H9 (cell line): ENCODE measurements around the gene NPTN. TPM values are rescaled to one million over a fixed set of nuclear protein-coding genes. Genes with fewer than 3 reads are reported as not detected.

ENCODE experiments used
- DNase-seq: peaks from one replicate; pipeline ENCODE4 v3.0.0-alpha.2; 2017
- H2AFZ ChIP-seq: one replicate; pipeline ENCODE4 v1.6.1; 2013; ENCODE audit warnings: mild to moderate bottlenecking, low read length, control low read depth, moderate library complexity
- H2AK5ac ChIP-seq: 2 replicates; pipeline ENCODE4 v1.6.1; 2013; ENCODE audit warnings: low read length, control low read depth, mixed read lengths; ENCODE audit not compliant: insufficient read length
- H2BK120ac ChIP-seq: one replicate; pipeline ENCODE4 v1.6.1; 2013; ENCODE audit warnings: low read depth, mild to moderate bottlenecking, low read length, control low read depth, inconsistent platforms; ENCODE audit not compliant: poor library complexity, severe bottlenecking
- H2BK12ac ChIP-seq: 2 replicates; pipeline ENCODE4 v1.6.1; 2013; ENCODE audit warnings: low read length, control low read depth, mixed read lengths, low read depth; ENCODE audit not compliant: insufficient read length
- H2BK15ac ChIP-seq: 2 replicates; pipeline ENCODE4 v1.6.1; 2013; ENCODE audit warnings: low read depth, low read length, control low read depth
- H2BK20ac ChIP-seq: one replicate; pipeline ENCODE4 v1.6.1; 2013; ENCODE audit warnings: low read depth, mild to moderate bottlenecking, low read length, control low read depth, inconsistent platforms; ENCODE audit not compliant: poor library complexity, severe bottlenecking
- H2BK5ac ChIP-seq: 2 replicates; pipeline ENCODE4 v1.6.1; 2013; ENCODE audit warnings: low read length, control low read depth, mixed read lengths; ENCODE audit not compliant: insufficient read length
- H3K14ac ChIP-seq: 2 replicates; pipeline ENCODE4 v1.6.1; 2013; ENCODE audit warnings: low read length, control low read depth; ENCODE audit not compliant: insufficient read depth
- H3K18ac ChIP-seq: 2 replicates; pipeline ENCODE4 v1.6.1; 2013; ENCODE audit warnings: low read depth, mild to moderate bottlenecking, mixed read lengths, low read length, control low read depth; ENCODE audit not compliant: insufficient read length
- H3K23ac ChIP-seq: 2 replicates; pipeline ENCODE4 v1.6.1; 2013; ENCODE audit warnings: low read length, control low read depth, mixed read lengths, low read depth; ENCODE audit not compliant: insufficient read length
- H3K23me2 ChIP-seq: 2 replicates; pipeline ENCODE4 v1.6.1; 2013; ENCODE audit warnings: low read depth, mild to moderate bottlenecking, mixed read lengths, low read length, control low read depth; ENCODE audit not compliant: insufficient read length, poor library complexity, severe bottlenecking
- H3K27ac ChIP-seq: 2 replicates; pipeline ENCODE4 v1.5.1; 2013; ENCODE audit warnings: low read length, control low read depth, mixed read lengths, low read depth; ENCODE audit not compliant: insufficient read length
- H3K27me3 ChIP-seq: 2 replicates; pipeline ENCODE4 v1.6.1; 2013; ENCODE audit warnings: low read length, control low read depth, inconsistent platforms; ENCODE audit not compliant: insufficient read depth
- H3K4ac ChIP-seq: 2 replicates; pipeline ENCODE4 v1.6.1; 2013; ENCODE audit warnings: low read depth, mild to moderate bottlenecking, control low read depth, inconsistent platforms, low read length, moderate library complexity
- H3K4me1 ChIP-seq: 2 replicates; pipeline ENCODE4 v1.6.1; 2013; ENCODE audit warnings: low read length, control low read depth, inconsistent platforms; ENCODE audit not compliant: insufficient read depth
- H3K4me2 ChIP-seq: 2 replicates; pipeline ENCODE4 v1.6.1; 2013; ENCODE audit warnings: low read length, control low read depth, mixed read lengths; ENCODE audit not compliant: insufficient read length, insufficient read depth
- H3K56ac ChIP-seq: 2 replicates; pipeline ENCODE4 v1.6.1; 2013; ENCODE audit warnings: low read depth, mild to moderate bottlenecking, mixed read lengths, low read length, control low read depth; ENCODE audit not compliant: insufficient read length
- H3K79me1 ChIP-seq: 2 replicates; pipeline ENCODE4 v1.6.1; 2013; ENCODE audit warnings: low read depth, mild to moderate bottlenecking, moderate library complexity, low read length, control low read depth, inconsistent platforms; ENCODE audit not compliant: insufficient read depth, poor library complexity, severe bottlenecking
- H3K79me2 ChIP-seq: 2 replicates; pipeline ENCODE4 v1.6.1; 2013; ENCODE audit warnings: low read length, control low read depth, inconsistent platforms; ENCODE audit not compliant: insufficient read depth
- H3K9ac ChIP-seq: 2 replicates; pipeline ENCODE4 v1.6.1; 2013; ENCODE audit warnings: low read length, control low read depth, mixed read lengths; ENCODE audit not compliant: insufficient read length; ENCODE audit errors: extremely low read depth
- H3K9me3 ChIP-seq: one replicate; pipeline ENCODE4 v1.6.1; 2013; ENCODE audit warnings: low read depth, low read length, inconsistent platforms; ENCODE audit not compliant: control insufficient read depth
- H3T11ph ChIP-seq: one replicate; pipeline ENCODE4 v1.6.1; 2013; ENCODE audit warnings: mild to moderate bottlenecking, low read length, control low read depth, inconsistent platforms
- H4K20me1 ChIP-seq: one replicate; pipeline ENCODE4 v1.6.1; 2013; ENCODE audit not compliant: control insufficient read depth, insufficient read length, insufficient read depth
- H4K5ac ChIP-seq: 2 replicates; pipeline ENCODE4 v1.6.1; 2013; ENCODE audit warnings: low read depth, mild to moderate bottlenecking, mixed read lengths, low read length, control low read depth; ENCODE audit not compliant: insufficient read length
- H4K8ac ChIP-seq: replicated peaks from 2 replicates; pipeline ENCODE4 v1.6.1; 2013; ENCODE audit warnings: low read length, control low read depth, mixed read lengths, low read depth; ENCODE audit not compliant: insufficient read length
- H4K91ac ChIP-seq: 2 replicates; pipeline ENCODE4 v1.6.1; 2013; ENCODE audit warnings: low read depth, mild to moderate bottlenecking, moderate library complexity, mixed read lengths, low read length, control low read depth; ENCODE audit not compliant: insufficient read length
- H3K27ac Mint-ChIP-seq, 3 experiments: 2 replicates in 2 of 3; 3 replicates in 1 of 3; pipeline ENCODE4 v1.8.0; 2020 to 2021; ENCODE audit warnings: mixed read lengths in 3 of 3, mild to moderate bottlenecking in 1 of 3, moderate library complexity in 1 of 3
- H3K27me3 Mint-ChIP-seq: 2 replicates; pipeline ENCODE4 v1.8.0; 2021; ENCODE audit warnings: low read depth, mild to moderate bottlenecking, moderate library complexity, mixed read lengths
- H3K36me3 Mint-ChIP-seq, 3 experiments: 2 replicates in 2 of 3; 3 replicates in 1 of 3; pipeline ENCODE4 v1.8.0; 2020 to 2021; ENCODE audit warnings: low read depth in 3 of 3, mixed read lengths in 3 of 3; ENCODE audit not compliant: insufficient read depth in 1 of 3
- H3K4me1 Mint-ChIP-seq, 2 experiments: 2 replicates each; pipeline ENCODE4 v1.8.0; 2020; ENCODE audit warnings: mixed read lengths in 2 of 2
- H3K4me3 Mint-ChIP-seq, 2 experiments: 2 replicates in 1 of 2; 3 replicates in 1 of 2; pipeline ENCODE4 v1.8.0; 2020 to 2021; ENCODE audit warnings: mild to moderate bottlenecking in 2 of 2, mixed read lengths in 2 of 2, moderate library complexity in 1 of 2
- H3K9me3 Mint-ChIP-seq, 2 experiments: 2 replicates in 1 of 2; 3 replicates in 1 of 2; pipeline ENCODE4 v1.8.0; 2020; ENCODE audit warnings: mild to moderate bottlenecking in 2 of 2, mixed read lengths in 2 of 2, moderate library complexity in 1 of 2
- CTCF ChIP-seq: fragments of 200-600 bp; sonication (generic); conservative IDR thresholded peaks from 3 replicates; pipeline ENCODE4 v1.8.0; 2021; ENCODE audit warnings: antibody characterized with exemption, mild to moderate bottlenecking
- WGBS: extraction: QIAGEN DNeasy Blood & Tissue Kit; methylation state at CpG from one replicate; pipeline ENCODE4 v1.1.7; 2013; ENCODE audit warnings: missing lambda C conversion rate, low lambda C conversion rate, mixed read lengths; ENCODE audit not compliant: insufficient read length; ENCODE audit errors: extremely low coverage; 5-methylcytosine and 5-hydroxymethylcytosine counted together
- total RNA-seq: library from RNA; stranded (reverse); gene quantifications from 2 replicates; pipeline ENCODE4 v1.2.1, GENCODE V29; 2021

NPTN gene
- total RNA-seq, 1 experiment from 2014 or later = 89.1 TPM

- H3K23ac ChIP-seq = no peak overlapping the region
- H4K91ac ChIP-seq = no peak overlapping the region
- TF ChIP-seq CTCF = no peak
- no peaks in the 10 kb centered on the region for H4K20me1 ChIP-seq
- H3T11ph ChIP-seq = no peak overlapping the region
- H3K27ac Mint-ChIP-seq = no peak overlapping the region
- H2BK20ac ChIP-seq = no peak overlapping the region
- no peaks in the 10 kb centered on the region for H3K27me3 ChIP-seq
- no peak overlapping the region for H3K4me2 ChIP-seq
- no peaks in the 10 kb centered on the region for H3K9me3 Mint-ChIP-seq
- H3K9ac ChIP-seq = no peak overlapping the region
- H3K79me1 ChIP-seq = no peaks in the 10 kb centered on the region
- no peak overlapping the region for H2BK120ac ChIP-seq
- H3K27me3 Mint-ChIP-seq = peaks cover 3% of the 10 kb centered on the region; the same call in 1 of the 2 replicates
- no peak overlapping the region for H4K5ac ChIP-seq
- H3K4me3 Mint-ChIP-seq = no peak overlapping the region
- no peaks in the 10 kb centered on the region for H3K9me3 ChIP-seq
- H3K27ac ChIP-seq = no peak overlapping the region
- H3K23me2 ChIP-seq = no peaks in the 10 kb centered on the region
- no peak overlapping the region for H3K4ac ChIP-seq
- H3K18ac ChIP-seq = no peak overlapping the region
- H4K8ac ChIP-seq = no peak overlapping the region
- H2BK5ac ChIP-seq = no peak overlapping the region
- H3K79me2 ChIP-seq = no peaks in the 10 kb centered on the region
- H3K36me3 Mint-ChIP-seq = no peaks in the 10 kb centered on the region
- H3K56ac ChIP-seq = no peak overlapping the region
- H2BK15ac ChIP-seq = no peak overlapping the region
- no peak for DNase-seq
- no peak overlapping the region for H2AK5ac ChIP-seq
- no peaks in the 10 kb centered on the region for H3K4me1 ChIP-seq
- no CpG with 5 or more reads among the region's 2 CpGs for WGBS
- H2BK12ac ChIP-seq = no peak overlapping the region
- H3K4me1 Mint-ChIP-seq = no peaks in the 10 kb centered on the region
- no peak overlapping the region for H3K14ac ChIP-seq
- H2AFZ ChIP-seq = no peak overlapping the region
These were observed 22.5 kb upstream of the NPTN start for GRCh38 chr15:73655724-73656123.
